OCI-LY3 (cell line): Measurements from ENCODE around the gene EXOSC10.

ENCODE experiments used
- H2AFZ ChIP-seq: fragments of 200-600, 300-600 bp; shearing (Covaris generic); 2 replicates; pipeline ENCODE4 v1.6.0; 2014; ENCODE audit warnings: antibody characterized with exemption, low read depth, low read length
- H3K27ac ChIP-seq: fragments of 200-600, 300-600 bp; sonication (generic); 2 replicates; pipeline ENCODE4 v1.5.1; 2014; ENCODE audit warnings: mild to moderate bottlenecking, low read length, moderate library complexity, mixed read lengths
- H3K27me3 ChIP-seq: fragments of 200-600, 300-600 bp; sonication (generic); 2 replicates; pipeline ENCODE4 v1.6.1; 2014; ENCODE audit warnings: low read depth, low read length, mixed read lengths
- H3K36me3 ChIP-seq: fragments of 200-600, 300-600 bp; sonication (generic); replicated peaks from 2 replicates; pipeline ENCODE3; 2014; ENCODE audit warnings: low read depth, low read length, mixed read lengths
- H3K4me1 ChIP-seq: fragments of 300-600, 200-600 bp; sonication (generic); 2 replicates; pipeline ENCODE4 v1.6.1; 2014; ENCODE audit warnings: low read length, mixed read lengths
- H3K4me2 ChIP-seq: fragments of 200-600, 300-600 bp; sonication (generic); 2 replicates; pipeline ENCODE4 v1.6.1; 2014; ENCODE audit warnings: low read length, mixed read lengths
- H3K4me3 ChIP-seq: fragments of 300-600, 200-600 bp; sonication (generic); 2 replicates; pipeline ENCODE4 v1.5.1; 2014; ENCODE audit warnings: antibody characterized with exemption, mild to moderate bottlenecking, low read length, moderate library complexity
- H3K79me2 ChIP-seq: fragments of 300-600, 200-600 bp; shearing (Covaris generic); 2 replicates; pipeline ENCODE4 v1.6.1; 2014; ENCODE audit warnings: mild to moderate bottlenecking, low read length, mixed read lengths
- H3K9ac ChIP-seq: fragments of 300-600, 200-600 bp; shearing (Covaris generic); 2 replicates; pipeline ENCODE4 v1.6.0; 2014; ENCODE audit warnings: mild to moderate bottlenecking, low read length, moderate library complexity
- H3K9me3 ChIP-seq: fragments of 200-600, 300-600 bp; shearing (Covaris generic); 2 replicates; pipeline ENCODE4 v1.6.1; 2014; ENCODE audit warnings: low read length, mixed read lengths; ENCODE audit not compliant: insufficient read depth
- H4K20me1 ChIP-seq: fragments of 200-600, 300-600 bp; sonication (generic); 2 replicates; pipeline ENCODE4 v1.6.1; 2016; ENCODE audit warnings: low read length, mixed read lengths; ENCODE audit not compliant: insufficient read depth
- EZH2phosphoT487 ChIP-seq: fragments of 200-600 bp; shearing (Covaris generic); IDR thresholded peaks from 2 replicates; pipeline ENCODE4 v1.6.1; 2018; ENCODE audit warnings: antibody characterized with exemption, mixed run types, low read depth
- TF ChIP-seq, protein P1 (sequence below): fragments of 200-600, 300-600 bp; sonication (generic); IDR thresholded peaks from 2 replicates; pipeline ENCODE4 v1.5.1; 2014; ENCODE audit warnings: antibody characterized with exemption, low read length, low read depth

The EXOSC10 gene

DNA sequence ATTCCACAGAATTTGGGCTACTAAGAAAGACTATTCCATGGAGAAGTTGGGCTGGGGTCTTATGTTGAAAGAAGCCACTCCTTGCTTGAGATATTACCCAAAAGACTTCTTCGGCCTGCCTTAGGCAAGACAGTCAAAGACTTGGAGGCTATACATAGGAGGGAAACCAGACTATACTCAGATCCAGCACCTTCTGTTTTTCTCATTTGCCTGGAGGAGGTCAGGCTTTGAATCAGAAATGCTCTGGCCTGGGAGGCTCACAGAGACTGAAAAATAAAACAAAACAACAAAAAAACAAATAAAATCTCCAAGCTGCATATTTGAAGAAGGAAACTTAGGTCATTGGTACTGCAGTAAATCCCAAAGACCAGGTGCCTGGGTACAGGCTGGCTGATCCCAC, 38.4 kb upstream of the EXOSC10 start:
- Histone ChIP-seq H3K36me3 (peaks cover 2% of the 10 kb centered on the region), H3K79me2 (no peaks in the 10 kb centered on the region), H3K4me3 (no peak overlapping the region), H3K4me1 (no peaks in the 10 kb centered on the region), H3K9ac (no peak overlapping the region), H3K4me2 (no peak overlapping the region), H2AFZ (no peak overlapping the region), H3K27me3 (no peaks in the 10 kb centered on the region), H4K20me1 (no peaks in the 10 kb centered on the region), H3K9me3 (no peaks in the 10 kb centered on the region), H3K27ac (no peak overlapping the region)
- TF ChIP-seq, protein P1, sequence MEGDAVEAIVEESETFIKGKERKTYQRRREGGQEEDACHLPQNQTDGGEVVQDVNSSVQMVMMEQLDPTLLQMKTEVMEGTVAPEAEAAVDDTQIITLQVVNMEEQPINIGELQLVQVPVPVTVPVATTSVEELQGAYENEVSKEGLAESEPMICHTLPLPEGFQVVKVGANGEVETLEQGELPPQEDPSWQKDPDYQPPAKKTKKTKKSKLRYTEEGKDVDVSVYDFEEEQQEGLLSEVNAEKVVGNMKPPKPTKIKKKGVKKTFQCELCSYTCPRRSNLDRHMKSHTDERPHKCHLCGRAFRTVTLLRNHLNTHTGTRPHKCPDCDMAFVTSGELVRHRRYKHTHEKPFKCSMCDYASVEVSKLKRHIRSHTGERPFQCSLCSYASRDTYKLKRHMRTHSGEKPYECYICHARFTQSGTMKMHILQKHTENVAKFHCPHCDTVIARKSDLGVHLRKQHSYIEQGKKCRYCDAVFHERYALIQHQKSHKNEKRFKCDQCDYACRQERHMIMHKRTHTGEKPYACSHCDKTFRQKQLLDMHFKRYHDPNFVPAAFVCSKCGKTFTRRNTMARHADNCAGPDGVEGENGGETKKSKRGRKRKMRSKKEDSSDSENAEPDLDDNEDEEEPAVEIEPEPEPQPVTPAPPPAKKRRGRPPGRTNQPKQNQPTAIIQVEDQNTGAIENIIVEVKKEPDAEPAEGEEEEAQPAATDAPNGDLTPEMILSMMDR: no peak
- TF ChIP-seq EZH2phosphoT487: no peak

DNA sequence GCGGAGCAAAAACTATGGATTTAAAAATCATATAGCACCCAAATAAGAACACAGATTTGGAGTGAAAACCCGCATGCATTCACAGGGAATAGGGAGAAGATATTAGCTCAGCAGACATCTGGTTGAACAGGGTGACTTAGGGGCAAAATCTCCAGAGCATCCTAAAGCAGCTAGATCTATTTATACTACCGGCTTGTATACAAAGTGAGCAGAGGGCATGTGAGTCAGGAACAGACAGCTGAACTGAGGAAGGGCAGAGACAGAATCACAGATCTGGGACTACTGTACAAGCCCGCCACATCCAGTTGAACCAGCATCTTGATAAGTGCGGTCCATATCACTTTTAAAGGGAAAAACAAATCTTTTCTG, 35.2 kb upstream of the EXOSC10 start:
- Histone ChIP-seq H3K4me1 (no peaks in the 10 kb centered on the region), H2AFZ (no peak overlapping the region), H3K36me3 (peaks cover 6% of the 10 kb centered on the region), H3K4me3 (no peak overlapping the region), H3K79me2 (no peaks in the 10 kb centered on the region), H3K27me3 (no peaks in the 10 kb centered on the region), H3K27ac (no peak overlapping the region), H3K9ac (no peak overlapping the region), H4K20me1 (no peaks in the 10 kb centered on the region), H3K4me2 (no peak overlapping the region), H3K9me3 (no peaks in the 10 kb centered on the region)
- no peak for TF ChIP-seq EZH2phosphoT487
- TF ChIP-seq, protein P1: no peak

DNA sequence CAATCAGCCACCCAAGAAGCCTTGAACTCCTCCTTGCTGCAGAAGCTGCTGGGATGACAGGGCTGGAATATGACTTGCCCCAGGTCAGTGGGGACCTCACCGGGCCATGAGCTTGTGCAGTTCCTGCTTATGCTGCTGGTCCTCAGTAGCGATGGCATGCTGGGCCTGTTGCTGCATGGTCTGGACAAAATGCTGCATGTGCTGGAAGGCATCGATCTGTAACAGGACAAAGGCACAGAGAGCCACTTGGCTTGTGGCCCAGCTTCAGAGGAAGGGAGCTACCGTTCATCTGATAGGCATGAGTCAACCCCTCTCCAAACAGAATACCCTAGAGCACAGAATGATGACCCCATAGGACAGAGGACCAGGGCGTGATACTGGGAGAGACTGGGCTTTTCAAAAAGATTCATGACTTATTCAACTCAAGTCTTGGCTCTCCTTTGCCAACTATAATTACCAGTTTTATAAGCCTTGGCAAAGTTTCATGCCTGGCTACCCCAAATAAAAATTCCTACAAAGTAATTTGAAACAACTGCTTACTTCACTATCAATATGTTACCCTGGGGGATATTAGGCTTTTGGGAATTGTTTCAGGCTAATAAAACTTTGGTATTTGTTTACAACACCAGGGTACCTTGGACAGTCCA, 34.7 kb upstream of the EXOSC10 start:
- no peak overlapping the region for H2AFZ ChIP-seq
- H3K27me3 ChIP-seq: no peaks in the 10 kb centered on the region
- no peaks in the 10 kb centered on the region for H3K9me3 ChIP-seq
- peaks cover 6% of the 10 kb centered on the region for H3K36me3 ChIP-seq
- H3K4me2 ChIP-seq: no peak overlapping the region
- no peaks in the 10 kb centered on the region for H3K79me2 ChIP-seq
- no peaks in the 10 kb centered on the region for H4K20me1 ChIP-seq
- H3K27ac ChIP-seq: no peak overlapping the region
- H3K4me3 ChIP-seq: no peak overlapping the region
- no peak for TF ChIP-seq EZH2phosphoT487
- TF ChIP-seq, protein P1: no peak
- no peaks in the 10 kb centered on the region for H3K4me1 ChIP-seq
- H3K9ac ChIP-seq: no peak overlapping the region

DNA sequence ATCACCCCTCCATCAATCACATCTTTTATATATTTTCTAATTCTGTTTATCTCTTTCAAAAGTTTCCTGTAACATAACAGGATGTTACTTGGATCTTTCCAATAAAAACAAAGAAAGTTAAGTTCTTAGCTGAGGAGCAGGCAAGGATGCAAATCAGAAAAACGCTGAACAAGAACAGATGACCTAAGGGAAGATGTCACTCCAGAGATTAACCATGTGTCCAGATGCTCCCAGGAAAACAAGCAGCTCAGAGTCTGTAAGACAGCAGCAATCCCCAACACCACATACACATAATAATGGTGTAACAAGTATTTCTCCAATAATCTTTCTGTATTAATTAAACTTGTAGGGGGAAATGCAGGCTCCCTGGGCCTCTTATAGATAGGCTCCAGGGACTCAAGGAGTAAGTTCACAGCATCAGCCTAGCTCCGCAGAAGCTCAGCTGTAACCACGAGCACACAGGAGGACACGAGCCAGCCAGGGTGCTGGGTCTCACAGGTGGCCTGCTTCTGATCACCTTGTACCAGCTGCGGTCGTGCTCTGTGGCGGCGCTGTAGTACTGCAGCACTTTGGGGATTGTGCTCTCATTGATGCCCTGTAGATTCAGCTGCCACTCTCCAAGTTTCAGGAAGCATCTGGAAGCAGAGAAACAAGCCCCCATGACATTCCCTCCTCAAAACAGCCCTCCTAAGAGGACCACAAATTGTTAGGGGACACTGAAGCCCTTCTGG, 33.1 kb upstream of the EXOSC10 start:
- Histone ChIP-seq H3K36me3 (peaks cover 9% of the 10 kb centered on the region), H3K79me2 (no peaks in the 10 kb centered on the region), H2AFZ (no peak overlapping the region), H3K9me3 (no peaks in the 10 kb centered on the region), H3K4me1 (no peaks in the 10 kb centered on the region), H4K20me1 (no peaks in the 10 kb centered on the region), H3K27ac (no peak overlapping the region), H3K9ac (no peak overlapping the region), H3K4me2 (no peak overlapping the region), H3K4me3 (no peak overlapping the region), H3K27me3 (no peaks in the 10 kb centered on the region)
- TF ChIP-seq EZH2phosphoT487: no peak
- TF ChIP-seq, protein P1: no peak
